Measurements from ENCODE around the gene ATXN7L1.

ATXN7L1 gene

DNA sequence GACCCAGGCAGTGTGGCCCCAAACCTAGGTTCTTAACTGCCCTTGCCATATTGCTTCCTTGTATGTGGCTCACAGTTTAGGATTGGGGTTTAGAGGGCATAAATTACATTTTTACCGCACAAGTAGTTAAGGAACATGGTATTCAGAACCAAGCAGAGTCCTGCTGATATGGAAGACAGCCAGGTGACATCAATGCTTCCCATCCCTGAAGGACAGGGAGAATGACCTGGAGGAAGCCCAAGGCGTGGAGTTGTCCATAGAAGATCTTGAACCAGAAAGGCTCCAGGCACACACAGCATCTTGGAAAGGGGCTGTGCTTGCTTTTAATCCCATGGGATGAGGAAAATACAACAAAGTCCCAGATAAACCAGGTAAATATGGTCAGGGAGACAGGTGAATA is 48.3 kb downstream of the ATXN7L1 start:
- no peaks in the 10 kb centered on the region for H3K79me2 ChIP-seq (ENCODE audit: low read length)
- no peak overlapping the region for H3K4me2 ChIP-seq (ENCODE audit: low read depth, low read length)
- no peaks in the 10 kb centered on the region for H3K36me3 ChIP-seq (replicated peaks; ENCODE audit: insufficient read depth, low read length)
- TF ChIP-seq, protein P1, sequence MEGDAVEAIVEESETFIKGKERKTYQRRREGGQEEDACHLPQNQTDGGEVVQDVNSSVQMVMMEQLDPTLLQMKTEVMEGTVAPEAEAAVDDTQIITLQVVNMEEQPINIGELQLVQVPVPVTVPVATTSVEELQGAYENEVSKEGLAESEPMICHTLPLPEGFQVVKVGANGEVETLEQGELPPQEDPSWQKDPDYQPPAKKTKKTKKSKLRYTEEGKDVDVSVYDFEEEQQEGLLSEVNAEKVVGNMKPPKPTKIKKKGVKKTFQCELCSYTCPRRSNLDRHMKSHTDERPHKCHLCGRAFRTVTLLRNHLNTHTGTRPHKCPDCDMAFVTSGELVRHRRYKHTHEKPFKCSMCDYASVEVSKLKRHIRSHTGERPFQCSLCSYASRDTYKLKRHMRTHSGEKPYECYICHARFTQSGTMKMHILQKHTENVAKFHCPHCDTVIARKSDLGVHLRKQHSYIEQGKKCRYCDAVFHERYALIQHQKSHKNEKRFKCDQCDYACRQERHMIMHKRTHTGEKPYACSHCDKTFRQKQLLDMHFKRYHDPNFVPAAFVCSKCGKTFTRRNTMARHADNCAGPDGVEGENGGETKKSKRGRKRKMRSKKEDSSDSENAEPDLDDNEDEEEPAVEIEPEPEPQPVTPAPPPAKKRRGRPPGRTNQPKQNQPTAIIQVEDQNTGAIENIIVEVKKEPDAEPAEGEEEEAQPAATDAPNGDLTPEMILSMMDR (IDR thresholded peaks at IDR 0.05; ENCODE audit: low read length) = no peak
- TF ChIP-seq EZH2phosphoT487 (IDR thresholded peaks at IDR 0.05; ENCODE audit: low read length) (no peak), EZH2 (optimal IDR thresholded peaks at IDR 0.05; ENCODE audit: low read depth, low read length) (no peak)
- no peak overlapping the region for H3K4me3 ChIP-seq (ENCODE audit: low read length)
- peaks cover 10% of the 10 kb centered on the region for H3F3A ChIP-seq (ENCODE audit: insufficient read depth, low read length)
- peaks cover 26% of the 10 kb centered on the region for H3K4me1 ChIP-seq (ENCODE audit: low read length)
- H3K27me3 ChIP-seq (replicated peaks; ENCODE audit: insufficient read depth, low read length) = no peaks in the 10 kb centered on the region
- H3K9ac ChIP-seq (ENCODE audit: low read length) = no peak overlapping the region
- H2AFZ ChIP-seq (ENCODE audit: low read length) = no peak overlapping the region
- H3K9me2 ChIP-seq (replicated peaks; ENCODE audit: insufficient read depth, low read length) = no peaks in the 10 kb centered on the region
- no peaks in the 10 kb centered on the region for H4K20me1 ChIP-seq (ENCODE audit: insufficient read depth, low read length)
- H3K9me3 ChIP-seq (replicated peaks; ENCODE audit: insufficient read depth, low read length) = no peaks in the 10 kb centered on the region
- no peak overlapping the region for H3K27ac ChIP-seq (ENCODE audit: low read length)
- no peak for DNase-seq

DNA sequence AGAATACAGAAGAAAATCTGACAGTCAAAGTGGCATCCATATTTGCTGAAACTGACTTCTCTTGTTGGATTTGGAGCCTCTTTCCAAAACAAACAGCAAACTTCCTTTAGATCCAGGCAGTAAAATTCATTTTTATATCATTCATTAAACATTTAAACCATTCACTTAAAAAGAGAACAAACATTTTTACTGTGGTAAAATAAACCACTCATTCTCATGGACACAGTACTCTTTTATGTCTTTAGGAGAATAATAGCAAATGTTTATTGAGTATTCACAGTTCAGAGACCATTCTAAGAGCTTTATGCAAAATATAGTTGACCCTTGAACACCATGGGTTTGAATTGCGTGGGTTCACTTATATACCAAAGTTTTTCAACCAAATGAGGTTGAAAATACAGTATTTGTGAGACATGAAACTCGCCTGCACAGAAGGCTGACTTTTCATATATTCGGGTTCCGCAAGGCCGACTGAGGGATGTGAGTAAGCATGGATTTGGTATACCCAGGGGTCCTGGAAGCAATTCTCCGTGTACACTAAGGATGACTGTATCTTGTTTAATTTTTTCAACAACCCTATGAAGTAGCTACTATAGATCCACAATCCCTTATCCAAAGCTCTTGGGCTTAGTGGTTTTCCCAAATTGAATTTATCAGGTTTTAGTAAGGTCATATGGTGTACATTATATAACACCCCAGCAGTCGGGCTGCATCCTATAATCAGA is 49.1 kb downstream of the ATXN7L1 start:
- no peaks in the 10 kb centered on the region for H3K79me2 ChIP-seq (ENCODE audit: low read length)
- peaks cover 21% of the 10 kb centered on the region for H3K4me1 ChIP-seq (ENCODE audit: low read length)
- no peaks in the 10 kb centered on the region for H4K20me1 ChIP-seq (ENCODE audit: insufficient read depth, low read length)
- no peaks in the 10 kb centered on the region for H3K9me2 ChIP-seq (replicated peaks; ENCODE audit: insufficient read depth, low read length)
- H2AFZ ChIP-seq (ENCODE audit: low read length) = no peak overlapping the region
- H3K9ac ChIP-seq (ENCODE audit: low read length) = no peak overlapping the region
- H3K4me3 ChIP-seq (ENCODE audit: low read length) = no peak overlapping the region
- TF ChIP-seq EZH2phosphoT487 (IDR thresholded peaks at IDR 0.05; ENCODE audit: low read length) (no peak), EZH2 (optimal IDR thresholded peaks at IDR 0.05; ENCODE audit: low read depth, low read length) (no peak)
- TF ChIP-seq, protein P1 (IDR thresholded peaks at IDR 0.05; ENCODE audit: low read length) = no peak
- no peak overlapping the region for H3K27ac ChIP-seq (ENCODE audit: low read length)
- DNase-seq = no peak
- no peaks in the 10 kb centered on the region for H3K27me3 ChIP-seq (replicated peaks; ENCODE audit: insufficient read depth, low read length)
- H3F3A ChIP-seq (ENCODE audit: insufficient read depth, low read length) = peaks cover 5% of the 10 kb centered on the region
- H3K36me3 ChIP-seq (replicated peaks; ENCODE audit: insufficient read depth, low read length) = no peaks in the 10 kb centered on the region
- H3K4me2 ChIP-seq (ENCODE audit: low read depth, low read length) = no peak overlapping the region
- no peaks in the 10 kb centered on the region for H3K9me3 ChIP-seq (replicated peaks; ENCODE audit: insufficient read depth, low read length)

DNA sequence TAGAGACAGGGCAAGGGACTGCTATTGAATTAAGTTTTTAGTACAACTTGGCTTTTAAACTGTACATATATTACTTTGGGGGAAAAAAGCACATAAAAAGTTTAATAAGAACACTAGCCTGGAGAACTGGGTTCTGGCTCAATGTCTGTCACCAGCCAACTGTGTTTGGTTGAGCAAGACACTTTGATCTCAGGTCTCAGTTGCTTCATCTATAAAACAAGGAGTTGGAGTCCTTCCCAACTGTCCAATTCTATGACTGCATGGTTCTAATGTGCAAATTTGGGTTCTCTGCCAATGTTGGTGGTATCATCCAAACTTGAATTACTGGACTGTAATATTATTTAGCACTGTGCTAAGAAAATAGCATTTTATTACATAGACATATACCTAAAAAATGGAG is 50.3 kb downstream of the ATXN7L1 start:
- no peak for DNase-seq
- no peak overlapping the region for H2AFZ ChIP-seq (ENCODE audit: low read length)
- TF ChIP-seq EZH2 (optimal IDR thresholded peaks at IDR 0.05; ENCODE audit: low read depth, low read length) = no peak
- TF ChIP-seq, protein P1 (IDR thresholded peaks at IDR 0.05; ENCODE audit: low read length) = no peak
- TF ChIP-seq EZH2phosphoT487 (IDR thresholded peaks at IDR 0.05; ENCODE audit: low read length) = no peak
- no peak overlapping the region for H3K4me2 ChIP-seq (ENCODE audit: low read depth, low read length)
- H4K20me1 ChIP-seq (ENCODE audit: insufficient read depth, low read length) = no peaks in the 10 kb centered on the region
- H3K36me3 ChIP-seq (replicated peaks; ENCODE audit: insufficient read depth, low read length) = no peaks in the 10 kb centered on the region
- H3K9me2 ChIP-seq (replicated peaks; ENCODE audit: insufficient read depth, low read length) = no peaks in the 10 kb centered on the region
- no peaks in the 10 kb centered on the region for H3K27me3 ChIP-seq (replicated peaks; ENCODE audit: insufficient read depth, low read length)
- H3K9me3 ChIP-seq (replicated peaks; ENCODE audit: insufficient read depth, low read length) = no peaks in the 10 kb centered on the region
- H3F3A ChIP-seq (ENCODE audit: insufficient read depth, low read length) = peaks cover 10% of the 10 kb centered on the region; the same call in 1 of the 2 replicates
- H3K79me2 ChIP-seq (ENCODE audit: low read length) = no peaks in the 10 kb centered on the region
- H3K4me1 ChIP-seq (ENCODE audit: low read length) = peaks cover 19% of the 10 kb centered on the region
- H3K27ac ChIP-seq (ENCODE audit: low read length) = no peak overlapping the region
- H3K9ac ChIP-seq (ENCODE audit: low read length) = no peak overlapping the region
- no peak overlapping the region for H3K4me3 ChIP-seq (ENCODE audit: low read length)

Measured in MM.1S (cell line).